HG03558 (cell line): ENCODE data around the gene ROBO3.

Experiments
- ATAC-seq: cut with Tn5 transposase; IDR thresholded peaks from one replicate; pipeline ENCODE4 v1.9.1; 2021; ENCODE audit warnings: moderate number of reproducible peaks; ENCODE audit not compliant: unreplicated experiment; ENCODE audit errors: extremely low read depth

ROBO3 gene

DNA sequence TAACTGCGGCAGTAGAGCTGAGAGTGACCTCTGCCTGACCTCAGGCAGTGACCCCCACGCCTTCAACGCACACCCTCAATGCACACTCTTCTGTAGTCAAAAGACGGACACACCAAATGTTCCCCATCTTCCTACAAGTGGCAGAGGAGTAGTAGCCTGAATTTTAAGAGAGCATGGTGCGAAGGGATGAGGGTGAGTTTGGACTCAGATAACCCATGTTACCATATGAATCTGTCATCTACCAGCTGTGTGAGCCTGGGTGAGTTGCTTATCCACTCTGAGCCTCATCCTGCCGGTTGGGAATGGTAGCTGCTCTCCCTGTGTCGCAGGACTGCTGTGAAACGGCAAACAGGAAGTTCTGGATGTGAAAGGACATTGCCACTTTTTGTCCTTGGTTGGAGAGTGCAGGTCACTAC is 20.6 kb upstream of the ROBO3 start:
- no peak for ATAC-seq

DNA sequence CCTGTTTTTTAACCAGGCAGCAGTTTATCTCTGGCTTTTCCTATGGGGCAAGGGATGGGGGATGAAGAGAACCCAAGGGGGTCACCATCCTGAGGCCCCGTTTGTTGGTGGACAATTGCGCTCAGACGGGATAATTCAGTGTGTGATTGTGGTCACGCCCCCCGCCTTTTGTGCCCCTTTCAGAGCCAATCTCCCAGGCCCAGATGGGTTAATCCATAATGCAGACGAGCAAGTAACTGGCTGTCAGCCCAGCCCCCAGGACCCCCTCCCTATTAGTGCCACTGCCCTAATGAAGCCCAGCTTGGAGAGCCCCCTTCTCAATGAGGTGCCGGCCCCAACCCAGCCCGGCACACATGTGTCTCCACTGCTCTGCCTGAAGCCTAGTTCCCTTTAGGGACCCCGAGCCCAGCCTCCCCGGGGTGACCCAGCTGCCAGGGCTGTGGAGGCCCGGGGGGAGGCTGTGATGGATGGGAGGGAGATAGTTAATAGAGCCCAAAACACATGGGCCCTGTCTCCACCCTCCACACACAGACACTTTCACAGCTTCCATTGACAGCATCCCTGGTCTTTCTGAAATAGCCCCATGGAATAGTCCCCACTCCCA is 19.1 kb upstream of the ROBO3 start:
- no peak for ATAC-seq

DNA sequence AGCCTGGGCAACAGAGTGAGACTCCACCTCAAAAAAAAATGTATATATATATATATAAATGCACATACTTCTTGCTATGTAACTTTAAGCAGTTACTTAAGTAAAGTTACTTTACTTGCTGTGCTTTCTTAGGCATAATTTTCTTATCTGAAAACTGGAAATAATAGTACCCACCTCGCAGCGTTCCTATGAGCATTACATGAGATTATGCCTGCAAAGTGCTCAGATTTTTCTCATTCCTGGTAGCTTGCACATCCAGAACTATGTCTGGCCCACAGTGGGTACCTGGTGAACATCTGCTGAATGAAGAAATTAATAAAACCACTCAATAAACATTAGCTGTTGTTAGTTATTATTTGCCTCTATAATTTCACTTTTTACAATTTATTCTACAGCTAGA is 6.1 kb upstream of the ROBO3 start:
- ATAC-seq = no peak

DNA sequence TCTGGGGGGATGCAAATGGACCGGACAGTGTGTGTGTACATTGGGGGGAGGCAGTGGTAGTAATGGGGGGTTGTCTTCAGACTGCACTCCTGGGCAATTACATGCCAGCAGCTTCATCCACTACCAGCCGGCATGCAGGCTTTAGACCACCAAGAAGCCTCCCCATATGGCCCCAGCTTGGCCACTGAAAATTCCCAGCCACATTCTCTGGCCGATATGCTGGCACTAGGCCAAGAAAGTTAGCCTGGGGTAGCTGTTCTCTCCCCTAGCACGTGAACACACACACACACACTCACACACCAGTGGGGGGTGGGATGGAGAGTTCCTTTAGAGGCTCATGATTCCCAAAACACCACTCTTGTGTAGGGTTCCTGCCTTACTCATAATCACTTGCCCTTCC is 3.6 kb upstream of the ROBO3 start:
- ATAC-seq = no peak

DNA sequence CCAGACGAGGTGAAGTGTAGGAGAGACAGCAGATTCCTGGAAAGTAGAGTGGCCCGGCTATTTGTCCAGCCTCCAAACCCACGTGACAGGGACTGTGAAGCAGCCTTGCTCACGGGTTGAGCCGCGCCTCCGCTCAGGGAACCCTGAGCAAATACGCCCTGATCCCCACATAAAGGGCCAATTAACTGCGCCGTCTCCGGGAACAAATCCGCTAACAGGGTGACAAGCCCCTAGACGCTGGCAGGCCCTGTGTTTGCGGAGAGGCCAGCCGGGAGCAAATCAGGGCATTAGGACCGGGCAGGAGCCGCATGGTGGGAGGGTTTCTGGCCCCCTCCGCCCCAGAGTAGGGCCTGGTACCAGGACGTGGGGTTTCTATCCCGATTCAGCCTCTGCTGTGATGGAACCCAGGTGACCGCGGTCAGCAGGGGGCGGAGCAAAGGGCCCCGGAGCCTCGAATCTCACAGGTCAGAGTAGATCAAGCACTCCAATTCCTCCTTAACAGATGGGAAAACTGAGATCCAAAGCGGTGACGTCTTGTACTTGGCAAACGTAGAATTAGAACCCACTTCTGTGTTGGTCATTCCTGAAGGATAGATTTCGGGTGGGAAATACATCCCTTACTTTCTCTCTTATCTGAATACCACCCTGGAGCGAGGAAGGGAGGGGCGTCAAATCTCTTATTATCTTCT is 2.0 kb upstream of the ROBO3 start:
- no peak for ATAC-seq

DNA sequence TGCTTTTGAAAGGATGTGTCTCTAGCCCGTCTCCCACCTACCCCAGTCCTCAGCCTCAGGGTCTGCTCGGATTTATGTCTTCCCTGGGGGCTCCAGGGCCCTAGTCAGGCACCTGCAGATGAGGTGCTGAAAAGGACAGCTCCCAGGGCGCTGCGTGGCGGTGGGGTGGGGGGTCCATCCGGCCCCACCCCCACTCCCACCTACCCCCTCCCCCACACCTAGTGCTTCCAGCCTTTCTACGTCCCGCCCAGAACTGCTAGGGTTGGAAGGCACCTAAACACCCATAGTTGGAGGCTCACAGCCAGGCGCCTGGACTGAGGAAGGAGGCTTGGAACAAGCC is 1.4 kb upstream of the ROBO3 start:
- no peak for ATAC-seq

DNA sequence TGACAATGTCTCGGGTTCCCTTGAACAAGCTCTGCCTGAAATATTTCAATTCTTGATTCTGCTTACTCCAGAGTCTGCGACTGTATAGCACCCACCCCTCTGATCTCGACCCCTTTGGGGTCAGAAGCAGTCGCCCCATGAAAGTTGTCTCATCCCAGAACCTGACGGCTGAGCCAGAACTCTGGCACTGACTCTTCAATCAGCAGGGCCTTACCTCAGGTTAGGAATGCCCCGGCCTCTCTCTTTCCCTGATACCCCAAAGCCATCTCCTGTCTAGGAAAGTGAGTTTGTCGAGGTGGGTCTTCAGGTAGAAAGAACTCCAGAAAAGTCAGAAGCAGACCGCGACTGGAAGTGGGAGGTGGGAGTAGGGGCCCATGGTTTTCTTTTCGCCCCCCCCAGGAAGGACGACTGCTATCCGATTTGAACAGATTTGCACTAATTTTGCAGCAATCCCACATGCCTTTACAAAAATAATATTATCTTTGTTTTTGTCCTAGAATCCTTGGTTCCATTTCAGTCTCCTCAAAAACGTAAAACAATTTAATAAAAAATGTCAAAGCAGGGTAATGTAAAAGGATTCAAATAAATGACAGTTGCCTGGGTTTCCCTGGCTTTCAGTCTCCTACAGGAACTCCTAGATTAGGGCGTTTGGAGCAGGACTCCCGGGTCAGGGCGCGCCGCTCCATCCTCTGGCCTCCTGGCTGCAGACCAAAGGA is 898 bp upstream of the ROBO3 start:
- ATAC-seq = no peak

DNA sequence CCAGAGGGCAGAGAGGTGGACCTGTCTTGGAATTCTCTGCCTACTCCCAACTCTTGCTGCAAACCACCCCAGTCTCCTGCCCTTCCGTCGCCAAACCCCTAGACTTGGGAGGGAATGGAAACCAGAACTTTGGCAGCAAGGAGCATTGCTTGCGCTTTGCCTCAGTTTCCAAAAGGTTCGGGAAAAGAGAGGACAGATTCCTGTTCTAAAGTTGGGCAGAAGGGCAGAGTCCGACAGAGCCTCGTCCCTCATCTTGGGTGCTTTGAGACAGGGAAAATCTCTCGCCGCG is 396 bp upstream of the ROBO3 start:
- no peak for ATAC-seq

DNA sequence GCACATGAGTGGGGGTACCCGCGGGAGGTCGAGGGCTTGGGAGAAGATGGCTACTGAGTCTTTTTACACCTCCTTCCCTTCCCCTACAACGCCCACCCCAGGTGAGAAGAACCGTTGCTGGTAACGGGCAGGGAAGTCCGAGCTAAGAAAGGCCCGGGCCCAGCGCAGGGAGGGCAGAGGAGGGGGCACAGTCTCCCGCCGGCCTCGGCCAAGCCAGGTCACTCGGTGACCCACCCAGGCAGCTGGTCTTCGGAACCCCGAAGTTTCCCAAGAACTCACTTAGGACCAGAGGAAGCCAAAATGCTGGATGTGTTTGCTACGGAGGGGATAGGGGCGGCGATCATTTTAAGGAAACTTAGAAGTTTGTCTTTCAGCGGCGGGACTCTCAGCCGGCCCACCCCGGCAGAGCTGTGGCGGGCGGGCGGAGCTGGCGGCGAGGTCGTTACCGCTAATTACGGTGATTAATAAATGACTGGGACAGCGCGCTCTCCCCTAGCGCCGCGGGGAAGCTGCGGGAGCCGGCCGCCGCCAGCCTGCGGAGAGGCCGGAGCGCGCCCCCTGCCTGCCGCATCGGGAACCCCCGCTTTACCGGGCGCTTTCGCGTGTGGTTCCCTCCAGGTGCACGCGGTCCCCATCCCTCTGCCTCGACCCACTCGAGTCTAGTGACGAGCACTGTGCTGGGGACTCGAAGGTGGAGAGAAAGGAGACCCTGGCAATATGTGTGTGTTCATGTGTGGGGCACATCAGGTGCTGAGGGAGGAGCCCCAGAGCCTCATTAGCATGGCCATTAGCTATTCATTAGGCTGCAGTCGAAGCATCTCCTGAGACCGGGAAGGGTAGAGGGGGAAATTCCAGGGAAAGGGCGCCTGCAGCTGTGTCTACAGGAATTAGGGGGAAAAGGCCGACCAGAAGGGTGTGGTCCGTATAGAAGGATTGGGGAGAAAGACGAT is 945 bp downstream of the ROBO3 start:
- no peak for ATAC-seq

DNA sequence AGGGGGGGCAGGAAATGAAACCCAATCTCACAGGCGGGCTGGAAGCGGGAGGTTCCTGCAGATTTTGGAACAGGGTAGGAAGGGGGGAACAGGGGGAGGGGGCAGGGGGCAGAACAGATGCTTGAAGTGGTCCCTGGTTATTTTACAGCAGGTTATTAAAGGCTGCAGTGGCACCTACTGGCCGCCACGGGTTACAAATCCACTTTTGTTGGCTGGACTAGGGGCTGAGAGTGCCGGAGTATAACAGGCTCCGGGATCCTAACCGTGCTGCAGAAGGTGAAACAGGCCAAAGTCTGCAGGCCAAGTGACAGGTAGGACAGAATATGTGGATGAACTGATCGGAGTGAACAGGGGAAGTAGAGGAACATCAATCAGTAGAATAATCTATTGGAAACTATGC is 2.5 kb downstream of the ROBO3 start:
- no peak for ATAC-seq

DNA sequence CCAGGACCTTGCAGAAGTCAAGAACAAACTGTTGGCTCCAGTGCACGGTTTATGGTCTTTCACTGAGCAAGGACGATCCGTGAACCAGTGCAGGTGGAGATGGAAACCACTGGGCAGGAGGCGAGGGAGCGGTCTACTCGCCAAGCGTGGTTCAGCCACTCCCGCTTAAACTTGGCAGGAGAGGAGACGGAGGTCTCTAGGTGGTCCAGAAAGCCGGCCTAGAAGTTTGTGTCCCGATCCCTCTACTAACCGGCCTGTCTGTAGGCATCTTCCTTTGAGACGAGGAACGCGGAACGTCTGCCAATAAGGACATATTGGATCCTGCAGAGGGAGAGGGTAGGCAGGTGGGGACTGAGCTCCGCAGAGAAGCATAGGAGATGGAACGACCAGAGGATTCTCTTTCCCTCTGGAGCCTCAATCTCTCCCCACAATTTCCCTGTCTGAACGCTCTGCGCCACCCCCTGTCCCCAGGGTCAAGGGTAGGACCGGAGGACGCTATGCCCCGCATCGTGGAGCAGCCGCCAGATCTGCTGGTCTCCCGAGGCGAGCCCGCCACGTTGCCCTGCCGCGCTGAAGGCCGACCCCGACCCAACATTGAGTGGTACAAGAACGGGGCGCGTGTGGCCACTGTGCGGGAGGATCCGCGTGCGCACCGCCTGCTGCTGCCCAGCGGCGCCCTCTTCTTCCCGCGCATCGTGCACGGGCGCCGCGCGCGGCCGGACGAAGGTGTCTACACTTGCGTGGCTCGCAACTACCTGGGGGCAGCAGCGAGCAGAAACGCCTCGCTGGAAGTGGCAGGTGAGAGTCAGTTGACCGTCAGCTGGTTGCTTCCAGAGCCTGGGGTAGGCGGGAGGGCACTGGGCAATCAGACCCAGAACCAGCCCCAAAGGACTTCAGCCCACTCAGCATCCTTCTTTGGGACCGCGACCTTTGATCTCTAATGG is 3.4 kb downstream of the ROBO3 start:
- ATAC-seq = no peak

DNA sequence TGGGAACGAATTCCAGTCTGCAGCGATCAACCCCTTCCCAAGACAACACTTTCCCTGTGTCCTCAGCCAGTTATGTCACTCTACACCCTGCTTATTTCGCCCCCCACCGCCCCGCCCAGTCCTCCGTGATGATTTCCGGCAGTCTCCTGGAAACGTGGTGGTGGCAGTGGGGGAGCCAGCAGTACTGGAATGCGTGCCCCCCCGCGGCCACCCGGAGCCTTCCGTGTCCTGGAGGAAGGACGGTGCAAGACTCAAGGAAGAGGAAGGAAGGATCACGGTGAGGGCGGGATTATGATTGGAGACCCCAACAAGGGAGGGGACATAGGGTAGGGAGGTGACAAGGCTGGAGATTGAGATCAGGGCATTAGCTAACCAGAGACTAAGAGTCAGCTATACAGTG is 4.1 kb downstream of the ROBO3 start:
- ATAC-seq = no peak

DNA sequence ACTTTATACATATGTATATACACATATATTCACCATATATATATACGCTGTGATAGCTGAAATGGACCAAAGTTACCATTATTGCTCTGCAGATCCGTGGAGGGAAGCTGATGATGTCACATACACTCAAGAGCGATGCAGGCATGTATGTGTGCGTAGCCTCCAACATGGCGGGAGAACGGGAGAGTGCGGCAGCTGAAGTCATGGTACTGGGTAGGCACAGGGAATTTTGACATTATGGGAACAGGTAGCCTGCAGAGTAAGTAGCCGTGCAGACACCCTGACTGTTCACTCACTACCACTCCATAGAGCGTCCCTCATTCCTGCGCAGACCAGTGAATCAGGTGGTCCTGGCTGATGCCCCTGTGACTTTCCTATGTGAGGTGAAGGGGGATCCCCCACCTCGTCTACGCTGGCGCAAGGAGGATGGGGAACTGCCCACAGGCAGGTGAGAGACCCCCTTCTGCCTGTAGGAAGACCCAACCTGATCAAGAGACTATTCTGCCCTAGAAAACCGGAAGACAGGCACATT is 4.7 kb downstream of the ROBO3 start:
- ATAC-seq = no peak

DNA sequence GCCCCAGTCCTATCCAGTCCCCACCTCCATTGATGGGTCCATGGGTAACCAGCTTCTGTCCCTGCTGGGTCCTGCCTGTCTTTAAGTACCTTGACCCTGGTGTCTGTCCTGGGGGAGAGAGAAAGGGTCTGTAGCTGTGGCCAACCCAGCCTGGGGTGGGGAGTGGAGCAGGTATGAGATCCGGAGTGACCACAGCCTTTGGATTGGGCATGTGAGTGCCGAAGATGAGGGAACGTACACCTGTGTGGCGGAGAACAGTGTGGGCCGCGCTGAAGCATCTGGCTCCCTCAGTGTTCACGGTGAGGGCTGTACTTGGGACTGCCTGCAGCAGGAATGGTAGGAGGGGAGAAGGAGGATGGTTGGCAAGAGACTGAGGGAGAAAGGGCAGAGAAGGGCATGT is 5.2 kb downstream of the ROBO3 start:
- ATAC-seq = no peak

DNA sequence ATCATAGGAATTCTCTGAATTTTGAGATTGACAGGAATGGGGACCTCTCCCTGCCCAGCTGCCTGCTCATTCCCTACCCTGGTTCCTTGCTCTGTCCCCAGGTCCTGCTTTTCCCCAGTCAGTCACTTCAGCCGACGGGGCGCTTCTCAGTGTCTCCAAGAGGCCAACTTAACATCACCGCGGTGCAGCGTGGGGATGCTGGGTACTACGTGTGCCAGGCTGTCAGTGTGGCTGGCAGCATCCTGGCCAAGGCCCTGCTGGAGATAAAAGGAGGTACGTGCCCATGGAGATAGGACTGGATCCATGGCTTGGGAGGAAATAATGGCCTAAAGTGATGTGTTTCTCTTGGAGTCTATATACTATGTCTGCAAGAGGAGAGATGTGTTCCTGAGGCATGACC is 7.0 kb downstream of the ROBO3 start:
- no peak for ATAC-seq

DNA sequence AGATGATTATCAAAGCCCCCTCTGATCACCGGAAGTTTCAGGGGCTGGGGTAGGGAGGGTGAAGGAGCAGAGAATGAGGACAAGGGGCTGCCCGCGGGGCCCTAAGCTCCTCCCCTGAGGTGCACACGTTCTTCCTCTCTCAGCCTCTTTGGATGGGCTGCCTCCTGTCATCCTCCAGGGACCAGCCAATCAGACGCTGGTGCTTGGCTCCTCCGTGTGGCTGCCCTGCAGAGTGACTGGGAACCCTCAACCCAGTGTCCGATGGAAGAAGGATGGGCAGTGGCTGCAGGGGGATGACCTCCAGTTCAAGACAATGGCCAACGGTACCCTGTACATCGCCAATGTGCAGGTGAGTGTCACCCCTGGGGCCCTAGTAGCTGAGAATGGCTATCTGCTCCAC is 7.5 kb downstream of the ROBO3 start:
- ATAC-seq = no peak

DNA sequence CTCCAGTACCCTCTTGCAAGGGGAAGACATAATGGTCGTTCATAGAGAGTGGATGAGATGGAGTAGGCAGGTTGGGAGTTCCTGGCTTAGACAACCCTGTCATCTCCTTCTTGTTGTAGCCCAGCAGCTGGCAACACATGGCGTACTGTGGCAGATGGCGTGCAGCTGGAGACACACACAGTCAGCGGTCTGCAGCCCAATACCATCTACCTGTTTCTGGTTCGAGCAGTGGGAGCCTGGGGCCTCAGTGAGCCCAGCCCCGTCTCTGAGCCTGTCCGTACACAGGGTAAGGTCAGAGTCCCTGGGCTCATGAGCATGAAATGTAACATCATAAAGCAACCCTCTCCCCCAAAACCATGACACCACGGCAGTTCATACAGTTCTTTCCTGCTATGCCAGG is 8.7 kb downstream of the ROBO3 start:
- ATAC-seq = no peak

DNA sequence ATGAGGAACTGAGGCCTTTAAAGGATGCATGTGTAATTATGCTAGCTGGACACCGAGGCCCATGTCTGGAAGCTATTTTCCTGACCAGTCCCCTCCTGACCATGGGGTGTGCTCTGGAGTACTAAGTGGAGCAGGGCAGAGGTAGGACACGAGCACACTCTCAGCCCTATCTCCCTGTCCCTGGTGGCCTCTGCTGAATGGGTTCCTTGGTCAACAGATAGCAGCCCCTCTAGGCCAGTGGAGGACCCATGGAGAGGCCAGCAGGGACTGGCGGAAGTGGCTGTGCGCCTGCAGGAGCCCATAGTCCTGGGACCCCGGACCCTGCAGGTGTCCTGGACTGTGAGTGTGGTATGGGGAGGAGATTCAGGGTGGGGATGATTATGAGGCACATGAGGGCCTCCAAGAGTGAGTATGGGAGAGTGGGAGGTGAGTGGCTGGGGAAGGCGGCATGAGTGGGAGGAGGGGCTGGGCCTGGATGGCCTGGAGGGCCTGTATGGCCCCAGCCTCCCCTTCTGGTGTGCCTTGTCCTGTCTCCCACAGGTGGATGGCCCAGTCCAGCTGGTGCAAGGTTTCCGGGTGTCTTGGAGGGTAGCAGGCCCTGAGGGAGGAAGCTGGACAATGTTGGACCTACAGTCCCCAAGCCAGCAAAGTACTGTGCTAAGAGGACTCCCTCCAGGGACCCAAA is 9.5 kb downstream of the ROBO3 start:
- no peak for ATAC-seq

DNA sequence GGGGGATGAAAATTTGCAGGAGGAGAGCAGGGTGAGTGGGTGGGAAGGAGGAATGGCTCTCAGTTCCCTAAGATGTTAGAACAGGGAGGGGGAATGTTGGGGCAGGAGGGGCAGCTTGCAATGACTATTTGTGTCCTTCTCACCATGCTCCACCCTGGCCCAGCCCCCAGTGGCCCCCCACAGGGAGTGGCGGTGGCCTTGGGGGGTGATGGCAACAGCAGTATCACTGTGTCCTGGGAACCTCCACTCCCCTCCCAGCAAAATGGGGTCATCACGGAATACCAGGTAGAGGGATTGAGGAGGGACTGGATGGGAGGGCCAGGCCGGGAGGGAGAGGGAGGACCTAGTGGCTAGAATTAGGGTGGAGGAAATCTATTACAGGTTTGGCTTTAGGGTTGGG is 10.2 kb downstream of the ROBO3 start:
- no peak for ATAC-seq
